ENCODE results near the gene DMC1. TPM values are rescaled to one million over a fixed set of nuclear protein-coding genes. Genes with fewer than 3 reads are reported as not detected.
"Not testable (repeated sequence)": the region's sequence is repeated elsewhere in the genome, so short reads cannot be mapped to it uniquely, and the experiment has no call there.

Gene DMC1
- total RNA-seq, 6 experiments from 2014 or later, result 2.4 to 6.3 (median 3.3) TPM

GRCh38 chr22:38607680-38608079 is 37.7 kb upstream of the DMC1 start:
- Mint-ChIP-seq H3K27ac (no peak overlapping the region), H3K4me3 (no peak overlapping the region), H3K9me3 (no peaks in the 10 kb centered on the region), H3K27me3 (ENCODE audit: insufficient read depth) (no peaks in the 10 kb centered on the region; the same call in 1 of the 2 replicates), H3K4me1 (ENCODE audit: low read depth) (peaks cover 13% of the 10 kb centered on the region), H3K36me3 (ENCODE audit: low read depth) (no peaks in the 10 kb centered on the region)
- no peak for DNase-seq
- TF ChIP-seq CTCF (IDR thresholded peaks at IDR 0.05), result no peak

- Mint-ChIP-seq H3K27ac (no peak overlapping the region), H3K4me1 (ENCODE audit: low read depth) (peaks cover 13% of the 10 kb centered on the region), H3K4me3 (no peak overlapping the region), H3K27me3 (ENCODE audit: insufficient read depth) (peaks cover 3% of the 10 kb centered on the region; the same call in 1 of the 2 replicates), H3K9me3 (no peaks in the 10 kb centered on the region), H3K36me3 (ENCODE audit: low read depth) (no peaks in the 10 kb centered on the region)
- no peak for TF ChIP-seq CTCF (IDR thresholded peaks at IDR 0.05)
- DNase-seq, result no peak
Measured at GRCh38 chr22:38602166-38602565, 32.2 kb upstream of the DMC1 start.

- H3K27me3 Mint-ChIP-seq (ENCODE audit: insufficient read depth), result peaks cover 3% of the 10 kb centered on the region; the same call in 1 of the 2 replicates
- TF ChIP-seq CTCF (IDR thresholded peaks at IDR 0.05), result no peak
- no peak for DNase-seq
- H3K27ac Mint-ChIP-seq, result no peak overlapping the region
- no peaks in the 10 kb centered on the region for H3K36me3 Mint-ChIP-seq (ENCODE audit: low read depth)
- peaks cover 7% of the 10 kb centered on the region for H3K4me1 Mint-ChIP-seq (ENCODE audit: low read depth)
- no peaks in the 10 kb centered on the region for H3K9me3 Mint-ChIP-seq
- no peak overlapping the region for H3K4me3 Mint-ChIP-seq
Measured at GRCh38 chr22:38601221-38601764, 31.3 kb upstream of the DMC1 start.

- TF ChIP-seq CTCF (IDR thresholded peaks at IDR 0.05), result no peak
- H3K4me1 Mint-ChIP-seq (ENCODE audit: low read depth), result no peaks in the 10 kb centered on the region
- H3K36me3 Mint-ChIP-seq (ENCODE audit: low read depth), result no peaks in the 10 kb centered on the region
- H3K9me3 Mint-ChIP-seq, result no peaks in the 10 kb centered on the region
- H3K27me3 Mint-ChIP-seq (ENCODE audit: insufficient read depth), result peaks cover 4% of the 10 kb centered on the region; the same call in 1 of the 2 replicates
- H3K4me3 Mint-ChIP-seq, result no peak overlapping the region
- no peak overlapping the region for H3K27ac Mint-ChIP-seq
- no peak for DNase-seq
Measured at GRCh38 chr22:38599466-38599865, 29.5 kb upstream of the DMC1 start.

GRCh38 chr22:38582923-38583322 is 12.9 kb upstream of the DMC1 start:
- not testable (repeated sequence) for H3K9me3 Mint-ChIP-seq; H3K4me3 Mint-ChIP-seq; H3K27me3 Mint-ChIP-seq (ENCODE audit: insufficient read depth); DNase-seq; H3K27ac Mint-ChIP-seq
- Mint-ChIP-seq H3K4me1 (ENCODE audit: low read depth) (peaks cover 13% of the 10 kb centered on the region), H3K36me3 (ENCODE audit: low read depth) (0 out of 2 replicates have a peak, but pooled peaks cover 11% of the 10 kb centered on the region)

- no peak overlapping the region for H3K27ac Mint-ChIP-seq
- H3K4me1 Mint-ChIP-seq (ENCODE audit: low read depth), result peaks cover 9% of the 10 kb centered on the region
- no peaks in the 10 kb centered on the region for H3K36me3 Mint-ChIP-seq (ENCODE audit: low read depth)
- TF ChIP-seq CTCF (IDR thresholded peaks at IDR 0.05), result no peak
- no peak for DNase-seq
- H3K27me3 Mint-ChIP-seq (ENCODE audit: insufficient read depth), result peaks cover 2% of the 10 kb centered on the region; the same call in 1 of the 2 replicates
- H3K9me3 Mint-ChIP-seq, result no peaks in the 10 kb centered on the region
- H3K4me3 Mint-ChIP-seq, result no peak overlapping the region
Measured at GRCh38 chr22:38578505-38578904, 8.5 kb upstream of the DMC1 start.
